IPS DF 6.9 (cell line): Measurements from ENCODE around the gene SUPT3H.

Source experiments
- DNase-seq: peaks from one replicate; pipeline ENCODE4 v3.0.0-alpha.2; 2013; ENCODE audit warnings: low read depth, low spot score
- H3K27ac ChIP-seq: one replicate; pipeline ENCODE4 v1.5.1; 2013; ENCODE audit warnings: low read length, control low read depth
- H3K27me3 ChIP-seq: 2 replicates; pipeline ENCODE4 v1.6.1; 2013; ENCODE audit warnings: mild to moderate bottlenecking, low read length; ENCODE audit not compliant: control insufficient read depth, insufficient read depth
- H3K36me3 ChIP-seq: 2 replicates; pipeline ENCODE4 v1.6.1; 2013; ENCODE audit warnings: low read length; ENCODE audit not compliant: control insufficient read depth, insufficient read depth
- H3K4me1 ChIP-seq: 2 replicates; pipeline ENCODE4 v1.6.1; 2013; ENCODE audit warnings: low read length; ENCODE audit not compliant: control insufficient read depth, insufficient read depth
- H3K4me3 ChIP-seq: 2 replicates; pipeline ENCODE4 v1.5.1; 2013; ENCODE audit warnings: mild to moderate bottlenecking, low read length
- H3K9me3 ChIP-seq: 2 replicates; pipeline ENCODE4 v1.6.1; 2013; ENCODE audit warnings: low read length, inconsistent platforms; ENCODE audit not compliant: control insufficient read depth, insufficient read depth
- WGBS: extraction: QIAGEN DNeasy Blood & Tissue Kit; methylation state at CpG from one replicate; pipeline ENCODE4 v1.1.7; 2013; ENCODE audit warnings: mixed read lengths, missing lambda C conversion rate; ENCODE audit not compliant: insufficient read length, insufficient coverage; 5-methylcytosine and 5-hydroxymethylcytosine counted together

The SUPT3H gene

GRCh38 chr6:45126033-45126432 lies 251.7 kb downstream of the SUPT3H start:
- no peaks in the 10 kb centered on the region for H3K4me1 ChIP-seq
- no peaks in the 10 kb centered on the region for H3K27me3 ChIP-seq
- H3K4me3 ChIP-seq = no peak overlapping the region
- no peaks in the 10 kb centered on the region for H3K9me3 ChIP-seq
- DNase-seq = no peak
- no peak overlapping the region for H3K27ac ChIP-seq
- H3K36me3 ChIP-seq = no peaks in the 10 kb centered on the region

GRCh38 chr6:45123023-45123422 lies 254.7 kb downstream of the SUPT3H start:
- Histone ChIP-seq H3K4me1 (no peaks in the 10 kb centered on the region), H3K27me3 (no peaks in the 10 kb centered on the region), H3K36me3 (no peaks in the 10 kb centered on the region), H3K9me3 (no peaks in the 10 kb centered on the region), H3K4me3 (no peak overlapping the region), H3K27ac (no peak overlapping the region)
- no CpG with 5 or more reads among the region's 1 CpG for WGBS
- no peak for DNase-seq

GRCh38 chr6:45118754-45119153 lies 259.0 kb downstream of the SUPT3H start:
- Histone ChIP-seq H3K9me3 (no peaks in the 10 kb centered on the region), H3K36me3 (no peaks in the 10 kb centered on the region), H3K4me1 (no peaks in the 10 kb centered on the region), H3K27ac (no peak overlapping the region), H3K27me3 (no peaks in the 10 kb centered on the region), H3K4me3 (no peak overlapping the region)
- DNase-seq = no peak
- no CpG with 5 or more reads among the region's 1 CpG for WGBS

GRCh38 chr6:45116714-45117410 lies 260.9 kb downstream of the SUPT3H start:
- no peak overlapping the region for H3K4me3 ChIP-seq
- no peaks in the 10 kb centered on the region for H3K9me3 ChIP-seq
- no peaks in the 10 kb centered on the region for H3K36me3 ChIP-seq
- H3K27ac ChIP-seq = no peak overlapping the region
- no peaks in the 10 kb centered on the region for H3K27me3 ChIP-seq
- no peak for DNase-seq
- no peaks in the 10 kb centered on the region for H3K4me1 ChIP-seq

- Histone ChIP-seq H3K27me3 (no peaks in the 10 kb centered on the region), H3K4me3 (no peak overlapping the region), H3K9me3 (no peaks in the 10 kb centered on the region), H3K27ac (no peak overlapping the region), H3K36me3 (no peaks in the 10 kb centered on the region), H3K4me1 (no peaks in the 10 kb centered on the region)
- DNase-seq = no peak
- WGBS = no CpG with 5 or more reads among the region's 3 CpGs
Observed at GRCh38 chr6:45115696-45116095, 262.0 kb downstream of the SUPT3H start.

GRCh38 chr6:45112711-45113110 lies 265.0 kb downstream of the SUPT3H start:
- Histone ChIP-seq H3K9me3 (no peaks in the 10 kb centered on the region), H3K4me1 (no peaks in the 10 kb centered on the region), H3K36me3 (no peaks in the 10 kb centered on the region), H3K27ac (no peak overlapping the region), H3K4me3 (no peak overlapping the region), H3K27me3 (no peaks in the 10 kb centered on the region)
- DNase-seq = no peak

GRCh38 chr6:45109551-45109950 lies 268.2 kb downstream of the SUPT3H start:
- H3K27ac ChIP-seq = no peak overlapping the region
- H3K27me3 ChIP-seq = no peaks in the 10 kb centered on the region
- H3K9me3 ChIP-seq = no peaks in the 10 kb centered on the region
- DNase-seq = no peak
- no CpG with 5 or more reads among the region's 1 CpG for WGBS
- H3K36me3 ChIP-seq = no peaks in the 10 kb centered on the region
- H3K4me3 ChIP-seq = no peak overlapping the region
- no peaks in the 10 kb centered on the region for H3K4me1 ChIP-seq

- Histone ChIP-seq H3K27me3 (no peaks in the 10 kb centered on the region), H3K36me3 (no peaks in the 10 kb centered on the region), H3K4me1 (no peaks in the 10 kb centered on the region), H3K9me3 (no peaks in the 10 kb centered on the region), H3K4me3 (no peak overlapping the region), H3K27ac (no peak overlapping the region)
- WGBS = no CpG with 5 or more reads among the region's 2 CpGs
- DNase-seq = no peak
Observed at GRCh38 chr6:45105170-45105820, 272.4 kb downstream of the SUPT3H start.

- Histone ChIP-seq H3K4me3 (no peak overlapping the region), H3K27ac (no peak overlapping the region), H3K36me3 (no peaks in the 10 kb centered on the region), H3K9me3 (no peaks in the 10 kb centered on the region), H3K4me1 (no peaks in the 10 kb centered on the region), H3K27me3 (no peaks in the 10 kb centered on the region)
- WGBS = no CpG with 5 or more reads among the region's 1 CpG
- DNase-seq = no peak
Observed at GRCh38 chr6:45104429-45104828, 273.3 kb downstream of the SUPT3H start.

GRCh38 chr6:45098256-45098655 lies 279.5 kb downstream of the SUPT3H start:
- no peaks in the 10 kb centered on the region for H3K36me3 ChIP-seq
- no peak for DNase-seq
- no peaks in the 10 kb centered on the region for H3K9me3 ChIP-seq
- WGBS = no CpG with 5 or more reads among the region's 1 CpG
- no peaks in the 10 kb centered on the region for H3K4me1 ChIP-seq
- no peak overlapping the region for H3K27ac ChIP-seq
- no peaks in the 10 kb centered on the region for H3K27me3 ChIP-seq
- no peak overlapping the region for H3K4me3 ChIP-seq

- no peak overlapping the region for H3K27ac ChIP-seq
- DNase-seq = no peak
- no CpG with 5 or more reads among the region's 4 CpGs for WGBS
Observed at GRCh38 chr6:45094831-45095230, 282.9 kb downstream of the SUPT3H start.

More at GRCh38 chr6:45094831-45095230, 282.9 kb downstream of the SUPT3H start:
- no peaks in the 10 kb centered on the region for H3K36me3 ChIP-seq
- no peaks in the 10 kb centered on the region for H3K9me3 ChIP-seq
- no peaks in the 10 kb centered on the region for H3K4me1 ChIP-seq
- no peaks in the 10 kb centered on the region for H3K27me3 ChIP-seq
- no peak overlapping the region for H3K4me3 ChIP-seq
